Mucosa of descending colon (tissue), 3 donors: ENCODE results near the gene ASS1. TPM values are rescaled to one million over a fixed set of nuclear protein-coding genes. Genes with fewer than 3 reads are reported as not detected.

Experiments
- ATAC-seq: fragments of 200-7000 bp; cut with Tn5 transposase; one replicate; pipeline ENCODE4 v1.9.1; 2020; ENCODE audit warnings: mild to moderate bottlenecking, moderate library complexity
- DNase-seq, 3 donors: peaks; one replicate each; pipeline ENCODE4 v3.0.0-alpha.2; 2020
- H3K36me3 ChIP-seq: fragments of 200-600 bp; one replicate; pipeline ENCODE4 v1.8.0; 2021; ENCODE audit warnings: low read depth, mild to moderate bottlenecking
- H3K4me1 ChIP-seq: fragments of 200-600 bp; one replicate; pipeline ENCODE4 v1.8.0; 2021; ENCODE audit warnings: low read depth, mild to moderate bottlenecking
- H3K4me3 ChIP-seq: fragments of 200-600 bp; one replicate; pipeline ENCODE4 v1.8.0; 2021; ENCODE audit warnings: mild to moderate bottlenecking
- H3K9me3 ChIP-seq: fragments of 200-600 bp; one replicate; pipeline ENCODE4 v1.8.0; 2021; ENCODE audit warnings: mild to moderate bottlenecking
- CTCF ChIP-seq: fragments of 200-600 bp; IDR thresholded peaks from one replicate; pipeline ENCODE4 v1.8.0; 2022; ENCODE audit warnings: antibody characterized with exemption, mild to moderate bottlenecking
- intact Hi-C, 2 donors: fragments of 100-400 bp; cut with DNase I in 1 of 2; cut with micrococcal nuclease in 1 of 2; formaldehyde crosslinking; loops; one replicate each; pipeline versions ENCODE4 v1.11.0 to v1.11.1; 2022; cut with DNase I, micrococcal nuclease
- total RNA-seq, 3 donors: library from RNA; stranded (reverse); fragmentation: NEBNext Ultra II Directional in 2 of 3; extraction: Animal tissue kit (Norgen Biotek cat#: 25700) in 2 of 3; gene quantifications; one replicate each; pipeline versions ENCODE4 v1.2.1 to v1.2.4, GENCODE V29; 2021 to 2023
- donor health status: DM: no; HTN: no; CAD: no; lungs with moderate emphysema.
- donor health status: DM: no; HTN: no; CAD: no.
- donor health status: DM: no; HTN: yes; CAD: no.

ASS1 gene
- total RNA-seq, 3 donors from 2014 or later = 221 to 410 (median 408) TPM

- Histone ChIP-seq H3K9me3 (peaks cover 14% of the 10 kb centered on the region), H3K4me3 (no peak overlapping the region), H3K4me1 (peaks cover 11% of the 10 kb centered on the region), H3K36me3 (no peaks in the 10 kb centered on the region)
- no peak for TF ChIP-seq CTCF
- no peak for ATAC-seq
- peak in 2 of 3 donors; percentile 17 to 19 for DNase-seq
- intact Hi-C loops = no loop called here
Measured at GRCh38 chr9:130437011-130437789, 7.6 kb upstream of the ASS1 start.

DNA sequence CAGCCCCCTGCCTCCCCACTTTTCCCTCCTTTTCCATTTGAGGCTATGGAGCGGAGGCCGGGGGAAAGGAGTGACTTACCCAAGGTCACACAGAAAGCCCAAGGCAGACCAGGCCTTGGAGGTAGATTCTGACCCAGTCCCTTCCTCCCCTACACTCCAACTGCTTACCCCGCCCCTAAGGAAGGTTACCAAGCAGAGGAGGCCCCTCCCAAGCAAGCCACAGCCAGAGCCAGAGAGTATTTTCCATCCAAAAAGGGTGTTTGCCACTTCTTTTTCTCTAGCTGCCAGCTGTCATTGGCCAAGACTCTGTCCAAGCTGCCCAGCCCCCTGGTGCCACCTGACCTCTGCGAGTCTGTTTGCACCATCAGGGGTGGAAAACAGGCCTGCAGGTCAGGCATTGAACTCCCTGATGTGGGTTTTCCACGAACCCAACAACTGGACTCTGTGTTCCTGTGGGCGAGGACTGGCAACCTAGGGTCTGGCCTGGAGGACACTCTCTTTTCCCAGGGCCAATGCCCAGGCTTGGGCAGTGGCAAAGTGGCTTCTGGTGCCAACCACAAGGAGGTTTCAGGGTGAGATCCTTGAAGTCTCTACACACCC is 6.3 kb upstream of the ASS1 start:
- Histone ChIP-seq H3K4me1 (peaks cover 4% of the 10 kb centered on the region), H3K4me3 (no peak overlapping the region), H3K9me3 (peaks cover 14% of the 10 kb centered on the region), H3K36me3 (no peaks in the 10 kb centered on the region)
- DNase-seq (peak in 2 of 3 donors; percentile 10 to 17), ATAC-seq (no peak)
- intact Hi-C loops = no loop called here
- no peak for TF ChIP-seq CTCF

DNA sequence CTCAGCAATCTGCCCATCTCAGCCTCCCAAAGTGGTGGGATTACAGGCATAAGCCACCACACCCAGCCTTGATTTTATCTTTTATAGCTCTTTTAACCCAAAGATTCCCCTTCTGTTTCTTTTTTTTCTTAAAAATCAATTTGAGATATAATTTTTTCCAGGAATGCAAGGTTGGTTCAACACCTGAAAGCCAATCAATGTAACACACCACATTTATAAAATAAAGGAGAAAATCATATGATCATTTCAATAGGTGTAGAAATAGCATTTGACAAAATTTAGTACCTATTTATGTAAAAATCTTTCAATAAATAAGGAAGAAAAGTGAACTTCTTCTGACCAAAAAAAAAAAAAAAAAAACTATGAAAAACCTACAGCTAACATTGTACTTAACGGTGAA is 3.7 kb upstream of the ASS1 start:
- Histone ChIP-seq H3K4me3 (no peak overlapping the region), H3K4me1 (peaks cover 8% of the 10 kb centered on the region), H3K36me3 (no peaks in the 10 kb centered on the region), H3K9me3 (peaks cover 14% of the 10 kb centered on the region)
- no peak for ATAC-seq
- no peak for DNase-seq
- TF ChIP-seq CTCF = no peak
- intact Hi-C loops = no loop called here

GRCh38 chr9:130442746-130443455 is 1.9 kb upstream of the ASS1 start:
- DNase-seq = peak in 2 of 3 donors; percentile 21 to 37
- Histone ChIP-seq H3K36me3 (no peaks in the 10 kb centered on the region), H3K9me3 (peaks cover 14% of the 10 kb centered on the region), H3K4me1 (peaks cover 17% of the 10 kb centered on the region), H3K4me3 (no peak overlapping the region)
- ATAC-seq = no peak
- TF ChIP-seq CTCF = no peak
- intact Hi-C loops = no loop called here

DNA sequence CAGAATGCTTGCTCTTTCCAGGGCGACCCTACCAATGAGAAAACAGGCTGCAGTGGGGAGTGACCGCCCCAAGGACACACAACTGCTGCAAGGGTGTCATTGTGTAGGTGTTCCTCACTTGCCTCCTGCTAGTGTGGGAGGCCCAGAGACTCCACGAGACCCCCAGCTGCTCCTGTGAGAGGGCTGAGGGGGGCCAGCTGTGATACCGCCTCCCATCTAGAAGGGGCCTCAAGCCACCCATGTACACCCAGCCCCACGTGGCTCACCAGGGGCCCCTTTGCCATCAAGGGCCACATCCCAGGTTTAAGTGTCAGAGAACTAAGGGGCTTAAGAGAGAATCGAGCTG is 1.3 kb upstream of the ASS1 start:
- intact Hi-C loops = no loop called here
- DNase-seq (peak in 2 of 3 donors; percentile 27 to 44), ATAC-seq (no peak)
- Histone ChIP-seq H3K9me3 (peaks cover 14% of the 10 kb centered on the region), H3K36me3 (no peaks in the 10 kb centered on the region), H3K4me1 (peaks cover 17% of the 10 kb centered on the region), H3K4me3 (no peak overlapping the region)
- no peak for TF ChIP-seq CTCF
